Type B pancreatic cell (in vitro differentiated cells): ENCODE results near the gene ST8SIA4. TPM values are rescaled to one million over a fixed set of nuclear protein-coding genes. Genes with fewer than 3 reads are reported as not detected.

ENCODE experiments used
- DNase-seq: peaks from one replicate; pipeline ENCODE4 v3.0.0; 2021; ENCODE audit warnings: mixed read lengths; ENCODE audit not compliant: unreplicated experiment; ENCODE audit errors: extremely low spot score
- H3K27ac Mint-ChIP-seq: 2 replicates; pipeline ENCODE4 v1.8.0; 2021; ENCODE audit warnings: mild to moderate bottlenecking, mixed read lengths
- H3K27me3 Mint-ChIP-seq: 2 replicates; pipeline ENCODE4 v1.8.0; 2021; ENCODE audit warnings: mixed read lengths
- H3K36me3 Mint-ChIP-seq: 2 replicates; pipeline ENCODE4 v1.8.0; 2021; ENCODE audit warnings: mixed read lengths
- H3K4me1 Mint-ChIP-seq: one replicate; pipeline ENCODE4 v1.8.0; 2021; ENCODE audit warnings: mixed read lengths; ENCODE audit not compliant: unreplicated experiment
- H3K4me3 Mint-ChIP-seq: 2 replicates; pipeline ENCODE4 v1.8.0; 2021; ENCODE audit warnings: mild to moderate bottlenecking, mixed read lengths
- H3K9me3 Mint-ChIP-seq: 2 replicates; pipeline ENCODE4 v1.8.0; 2021; ENCODE audit warnings: mixed read lengths
- microRNA-seq: library from miRNA; unstranded; fragments of <30 nt; microRNA quantifications from one replicate; pipeline ENCODE4, GENCODE V29; 2020
- total RNA-seq: library from RNA; stranded (reverse); gene quantifications from 2 replicates; pipeline ENCODE4 v1.2.1, GENCODE V29; 2021; ENCODE audit warnings: low replicate concordance
- TF ChIP-seq, protein P1 (sequence below): fragments of 200-600 bp; sonication (generic); conservative IDR thresholded peaks from 2 replicates; pipeline ENCODE4 v1.5.0; 2021; ENCODE audit warnings: antibody characterized with exemption, mild to moderate bottlenecking

The ST8SIA4 gene
- total RNA-seq, 1 donor from 2014 or later = 18.0 TPM

DNA sequence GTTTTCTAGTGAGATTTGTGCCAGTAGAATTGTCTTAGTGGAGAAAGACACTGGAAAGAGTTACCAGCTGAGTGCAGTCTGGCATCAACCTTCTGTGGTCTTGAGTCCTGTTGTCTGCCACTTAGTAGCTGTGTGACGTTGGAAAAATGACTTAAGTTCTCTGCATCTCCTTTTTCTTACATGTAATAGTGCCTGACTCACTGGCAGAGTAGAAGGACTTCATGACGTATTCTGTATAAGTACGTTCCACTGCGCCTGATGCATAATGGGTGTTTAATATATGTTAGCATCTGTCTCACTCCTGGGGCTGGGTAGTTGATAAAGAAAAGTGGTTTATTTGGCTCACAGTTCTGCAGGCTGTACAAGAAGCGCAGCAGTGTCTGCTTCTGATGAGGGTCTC lies 144.8 kb downstream of the ST8SIA4 start:
- Mint-ChIP-seq H3K4me3 (no peak overlapping the region), H3K4me1 (peaks cover 19% of the 10 kb centered on the region), H3K27me3 (peaks cover 18% of the 10 kb centered on the region), H3K9me3 (no peaks in the 10 kb centered on the region), H3K36me3 (no peaks in the 10 kb centered on the region), H3K27ac (peak overlapping the region; percentile 13)
- TF ChIP-seq, protein P1, sequence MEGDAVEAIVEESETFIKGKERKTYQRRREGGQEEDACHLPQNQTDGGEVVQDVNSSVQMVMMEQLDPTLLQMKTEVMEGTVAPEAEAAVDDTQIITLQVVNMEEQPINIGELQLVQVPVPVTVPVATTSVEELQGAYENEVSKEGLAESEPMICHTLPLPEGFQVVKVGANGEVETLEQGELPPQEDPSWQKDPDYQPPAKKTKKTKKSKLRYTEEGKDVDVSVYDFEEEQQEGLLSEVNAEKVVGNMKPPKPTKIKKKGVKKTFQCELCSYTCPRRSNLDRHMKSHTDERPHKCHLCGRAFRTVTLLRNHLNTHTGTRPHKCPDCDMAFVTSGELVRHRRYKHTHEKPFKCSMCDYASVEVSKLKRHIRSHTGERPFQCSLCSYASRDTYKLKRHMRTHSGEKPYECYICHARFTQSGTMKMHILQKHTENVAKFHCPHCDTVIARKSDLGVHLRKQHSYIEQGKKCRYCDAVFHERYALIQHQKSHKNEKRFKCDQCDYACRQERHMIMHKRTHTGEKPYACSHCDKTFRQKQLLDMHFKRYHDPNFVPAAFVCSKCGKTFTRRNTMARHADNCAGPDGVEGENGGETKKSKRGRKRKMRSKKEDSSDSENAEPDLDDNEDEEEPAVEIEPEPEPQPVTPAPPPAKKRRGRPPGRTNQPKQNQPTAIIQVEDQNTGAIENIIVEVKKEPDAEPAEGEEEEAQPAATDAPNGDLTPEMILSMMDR = no peak
- no peak for DNase-seq

DNA sequence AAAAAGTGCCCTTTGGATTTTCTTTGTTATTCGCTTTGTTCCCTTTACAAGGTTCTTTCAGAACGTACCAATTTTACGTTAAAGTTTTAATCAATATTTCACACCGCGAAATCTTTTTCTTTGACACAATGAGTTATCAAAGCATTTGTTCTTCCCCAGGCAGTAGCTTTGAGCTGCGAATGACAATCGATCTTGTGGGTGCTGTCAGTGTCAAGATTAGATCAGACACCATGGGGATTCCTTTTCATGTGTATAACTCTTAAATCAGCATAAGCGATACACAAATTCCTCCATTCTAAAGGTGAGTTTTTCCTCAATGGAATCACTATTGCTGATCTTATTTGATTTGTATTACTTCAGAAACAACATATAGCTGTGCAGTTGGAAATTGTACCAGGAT lies 145.5 kb downstream of the ST8SIA4 start:
- no peak overlapping the region for H3K4me3 Mint-ChIP-seq
- no peaks in the 10 kb centered on the region for H3K36me3 Mint-ChIP-seq

More for the DNA sequence above, 145.5 kb downstream of the ST8SIA4 start:
- Mint-ChIP-seq H3K27me3 (peaks cover 19% of the 10 kb centered on the region), H3K27ac (no peak overlapping the region), H3K4me1 (peaks cover 19% of the 10 kb centered on the region), H3K9me3 (no peaks in the 10 kb centered on the region)
- no peak for DNase-seq
- TF ChIP-seq, protein P1 = no peak

Small RNA genes within 50 kb of the gene (microRNA-seq; reads per million reads assigned to microRNA genes)
- not detected for gene MIR548P
